COLO668 (cell line): Measurements from ENCODE around the gene LRRFIP1.
"Not testable (repeated sequence)": the region's sequence is repeated elsewhere in the genome, so short reads cannot be mapped to it uniquely, and the experiment has no call there.

Source experiments
- DNase-seq: peaks from one replicate; lab custom pipeline; 2025; ENCODE audit not compliant: unreplicated experiment; lab: John Stamatoyannopoulos, UW

Gene LRRFIP1

GRCh38 chr2:237596520-237597195 is 30.7 kb upstream of the LRRFIP1 start:
- DNase-seq = no peak

- DNase-seq = no peak
Observed at GRCh38 chr2:237597196-237598145, 29.9 kb upstream of the LRRFIP1 start.

- DNase-seq = no peak
Observed at GRCh38 chr2:237598468-237599208, 28.7 kb upstream of the LRRFIP1 start.

GRCh38 chr2:237599465-237600110 is 27.8 kb upstream of the LRRFIP1 start:
- DNase-seq = no peak

DNA sequence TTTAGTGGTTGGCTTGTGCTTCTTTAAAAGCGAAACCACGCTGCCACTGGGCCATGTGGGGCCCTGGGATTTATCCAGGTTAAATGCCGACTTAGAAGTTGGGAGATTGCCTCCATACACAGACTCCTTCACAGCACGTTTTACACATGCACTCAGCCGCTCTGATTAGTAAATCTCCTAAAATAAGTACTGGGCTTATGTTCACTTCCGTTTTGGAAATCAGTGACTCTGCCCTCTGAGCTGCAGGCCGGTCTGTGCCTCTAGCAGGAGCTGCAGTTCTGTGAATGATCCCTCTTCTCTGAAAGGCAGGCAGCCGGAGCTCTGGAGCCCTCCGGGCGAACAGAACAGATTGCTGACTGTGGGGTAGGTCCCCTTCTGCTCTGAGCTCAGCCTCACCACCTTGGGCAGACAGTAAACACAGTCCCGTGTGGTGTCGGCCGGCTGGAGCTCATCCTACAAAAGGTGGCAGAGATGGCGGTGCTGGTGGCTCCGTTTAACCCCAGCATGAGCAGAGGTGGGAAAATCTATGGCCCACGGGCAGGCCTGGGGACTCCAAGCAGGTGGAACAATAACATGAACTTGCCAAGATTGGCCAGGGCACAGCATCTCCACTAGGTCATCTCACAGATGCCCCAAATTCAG is 27.1 kb upstream of the LRRFIP1 start:
- DNase-seq = no peak

GRCh38 chr2:237601453-237602116 is 25.8 kb upstream of the LRRFIP1 start:
- DNase-seq = no peak

GRCh38 chr2:237602409-237602808 is 25.0 kb upstream of the LRRFIP1 start:
- no peak for DNase-seq

DNA sequence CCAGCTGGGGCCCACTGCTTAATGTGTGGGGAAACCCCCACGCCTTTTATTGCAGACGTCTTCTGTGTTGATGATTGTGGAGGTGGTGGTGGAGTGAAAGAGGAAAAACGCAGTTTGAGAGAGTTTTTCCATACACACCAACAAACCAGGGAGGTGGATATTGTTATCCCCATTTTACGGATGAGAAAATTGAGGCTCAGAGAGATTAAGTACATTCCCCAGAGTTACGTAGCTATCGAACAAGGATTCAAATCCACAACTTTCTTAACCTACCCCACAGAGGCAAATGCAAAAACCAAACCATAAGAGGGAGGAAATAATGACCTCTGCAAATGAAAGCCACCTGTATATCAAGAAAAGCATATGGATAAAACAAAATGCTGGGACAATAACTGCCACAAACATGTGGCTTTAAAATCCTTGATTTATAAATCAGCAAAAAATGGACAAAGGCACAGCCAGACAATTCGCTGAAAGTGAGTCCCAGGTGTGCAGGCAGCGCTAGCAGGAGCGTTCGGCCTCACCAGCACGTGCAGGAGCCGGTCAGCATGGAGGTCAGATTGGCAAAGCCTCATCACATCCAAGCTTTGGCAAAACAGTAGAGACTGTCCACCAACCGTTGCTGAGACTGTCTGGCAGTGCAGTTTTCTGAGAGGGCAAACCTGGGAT is 24.2 kb upstream of the LRRFIP1 start:
- DNase-seq = no peak

GRCh38 chr2:237603718-237604362 is 23.5 kb upstream of the LRRFIP1 start:
- DNase-seq = no peak

DNA sequence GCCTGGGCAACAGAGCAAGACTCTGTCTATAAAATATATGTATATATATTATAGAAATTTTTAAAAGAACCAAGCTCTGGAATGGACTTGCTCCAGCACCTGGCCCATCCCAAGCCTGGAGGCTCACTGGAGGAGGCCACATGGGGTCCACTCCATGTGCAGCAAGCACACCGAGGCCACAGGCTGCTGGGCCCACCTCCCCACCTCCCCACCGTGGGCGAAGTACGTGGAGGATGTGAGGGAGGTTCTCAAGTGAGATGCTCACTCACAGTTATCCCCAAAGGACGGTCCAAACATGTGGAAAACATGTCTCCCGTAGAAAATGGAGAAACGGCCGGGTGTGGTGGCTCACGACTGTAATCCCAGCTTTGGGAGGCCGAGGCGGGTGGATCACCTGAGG is 23.0 kb upstream of the LRRFIP1 start:
- no peak for DNase-seq

- DNase-seq = peak; percentile 51
Observed at GRCh38 chr2:237604960-237605359, 22.4 kb upstream of the LRRFIP1 start.

DNA sequence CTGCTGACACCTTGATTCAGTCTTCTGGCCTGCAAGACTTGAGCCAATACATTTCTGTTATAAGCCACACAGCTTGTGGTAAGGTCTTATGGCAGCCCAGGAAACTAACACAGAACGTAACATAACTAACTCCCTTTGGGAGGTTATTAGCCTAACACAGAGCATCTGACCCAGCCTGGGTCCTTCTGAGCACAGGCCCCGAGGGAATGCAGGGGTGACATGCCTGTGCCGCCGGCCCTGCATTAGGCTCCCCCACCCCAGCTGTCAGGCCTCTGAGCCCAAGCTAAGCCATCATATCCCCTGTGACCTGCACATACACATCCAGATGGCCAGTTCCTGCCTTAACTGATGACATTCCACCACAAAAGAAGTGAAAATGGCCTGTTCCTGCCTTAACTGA is 20.9 kb upstream of the LRRFIP1 start:
- not testable (repeated sequence) for DNase-seq

GRCh38 chr2:237612527-237613357 is 14.6 kb upstream of the LRRFIP1 start:
- no peak for DNase-seq

GRCh38 chr2:237613679-237614078 is 13.7 kb upstream of the LRRFIP1 start:
- DNase-seq = no peak

DNA sequence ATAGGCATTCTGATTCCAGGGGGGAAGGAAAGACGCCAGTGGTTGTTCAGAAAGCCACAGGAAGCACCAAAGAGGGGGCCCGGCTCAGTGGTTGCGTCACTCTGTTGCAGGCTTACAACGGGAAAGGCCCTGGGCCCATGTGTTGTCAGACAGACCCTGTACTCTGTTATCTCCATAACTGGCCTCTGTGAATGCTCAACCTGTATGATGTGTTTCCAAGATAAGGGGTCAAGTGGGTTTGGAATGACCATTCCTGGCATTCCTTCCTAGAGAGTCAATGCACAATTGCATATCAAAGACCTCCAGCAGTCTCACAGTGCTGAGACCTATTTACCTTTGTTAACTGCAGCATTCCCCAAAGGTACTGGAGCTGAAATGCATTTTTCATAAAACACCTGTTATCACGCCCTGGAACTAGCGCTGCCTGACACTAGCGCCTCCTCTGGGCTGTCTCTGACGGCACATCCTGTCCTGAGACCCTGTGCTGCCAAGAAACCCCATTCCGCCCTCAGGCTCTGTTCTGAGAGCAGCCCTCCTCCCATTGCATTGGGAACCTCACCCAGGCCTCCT is 13.2 kb upstream of the LRRFIP1 start:
- no peak for DNase-seq

DNA sequence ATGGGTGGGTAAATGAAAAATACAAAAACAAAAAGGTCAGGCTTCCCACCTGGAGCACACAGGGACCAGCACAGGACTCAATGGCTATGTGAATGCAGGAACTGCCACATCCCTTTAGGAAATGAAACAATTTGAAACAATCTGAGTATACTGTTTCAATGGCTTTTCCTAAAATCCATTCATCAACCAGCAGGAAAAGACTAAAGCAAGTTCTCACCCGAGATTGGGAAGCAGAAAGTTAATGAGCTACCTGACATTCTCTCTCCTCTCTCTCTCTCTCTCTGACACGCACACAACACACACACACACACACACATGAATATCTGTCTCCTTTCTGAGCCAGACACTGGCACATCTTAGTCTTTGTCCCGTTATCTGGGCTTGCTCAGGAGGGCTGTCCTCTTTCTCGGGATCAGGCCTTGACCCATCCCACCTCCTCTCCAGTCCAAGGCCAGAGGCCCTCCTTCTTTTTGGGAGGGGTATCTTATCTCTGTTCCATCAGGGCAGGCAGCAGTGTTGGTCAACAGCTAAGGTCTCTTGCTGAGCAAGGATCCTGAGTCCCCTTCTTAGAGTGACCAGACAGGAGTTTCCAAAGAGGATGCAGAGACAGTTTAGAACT is 11.6 kb upstream of the LRRFIP1 start:
- DNase-seq = no peak

DNA sequence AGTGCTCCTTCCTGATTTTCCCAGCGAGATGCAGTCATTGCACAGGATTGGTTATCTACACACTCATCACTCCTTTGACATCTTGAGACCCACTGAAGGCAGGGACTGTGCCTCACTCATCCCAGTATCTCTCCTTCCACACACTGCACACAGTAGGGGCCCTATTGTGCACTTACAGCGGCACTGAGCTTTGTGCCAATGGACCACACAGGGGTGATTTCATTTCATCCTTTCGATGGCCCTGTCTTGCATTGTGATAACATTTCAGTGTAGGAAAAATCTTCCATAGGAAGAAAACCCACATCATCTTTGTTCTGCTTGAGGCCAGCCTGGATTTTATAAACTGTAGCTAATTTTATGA is 11.0 kb upstream of the LRRFIP1 start:
- DNase-seq = no peak
